HL-60/S4 (cell line): Measurements from ENCODE around the gene TRABD.
"Not testable (repeated sequence)": the region's sequence is repeated elsewhere in the genome, so short reads cannot be mapped to it uniquely, and the experiment has no call there.

Experiments
- in situ Hi-C: fragments of 300-500 bp; cut with MboI; formaldehyde crosslinking; loops from 2 replicates; pipeline ENCODE4 v1.14.3; 2022; ENCODE audit warnings: low sequenced_read_pairs

Gene TRABD, protein sequence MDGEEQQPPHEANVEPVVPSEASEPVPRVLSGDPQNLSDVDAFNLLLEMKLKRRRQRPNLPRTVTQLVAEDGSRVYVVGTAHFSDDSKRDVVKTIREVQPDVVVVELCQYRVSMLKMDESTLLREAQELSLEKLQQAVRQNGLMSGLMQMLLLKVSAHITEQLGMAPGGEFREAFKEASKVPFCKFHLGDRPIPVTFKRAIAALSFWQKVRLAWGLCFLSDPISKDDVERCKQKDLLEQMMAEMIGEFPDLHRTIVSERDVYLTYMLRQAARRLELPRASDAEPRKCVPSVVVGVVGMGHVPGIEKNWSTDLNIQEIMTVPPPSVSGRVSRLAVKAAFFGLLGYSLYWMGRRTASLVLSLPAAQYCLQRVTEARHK

DNA sequence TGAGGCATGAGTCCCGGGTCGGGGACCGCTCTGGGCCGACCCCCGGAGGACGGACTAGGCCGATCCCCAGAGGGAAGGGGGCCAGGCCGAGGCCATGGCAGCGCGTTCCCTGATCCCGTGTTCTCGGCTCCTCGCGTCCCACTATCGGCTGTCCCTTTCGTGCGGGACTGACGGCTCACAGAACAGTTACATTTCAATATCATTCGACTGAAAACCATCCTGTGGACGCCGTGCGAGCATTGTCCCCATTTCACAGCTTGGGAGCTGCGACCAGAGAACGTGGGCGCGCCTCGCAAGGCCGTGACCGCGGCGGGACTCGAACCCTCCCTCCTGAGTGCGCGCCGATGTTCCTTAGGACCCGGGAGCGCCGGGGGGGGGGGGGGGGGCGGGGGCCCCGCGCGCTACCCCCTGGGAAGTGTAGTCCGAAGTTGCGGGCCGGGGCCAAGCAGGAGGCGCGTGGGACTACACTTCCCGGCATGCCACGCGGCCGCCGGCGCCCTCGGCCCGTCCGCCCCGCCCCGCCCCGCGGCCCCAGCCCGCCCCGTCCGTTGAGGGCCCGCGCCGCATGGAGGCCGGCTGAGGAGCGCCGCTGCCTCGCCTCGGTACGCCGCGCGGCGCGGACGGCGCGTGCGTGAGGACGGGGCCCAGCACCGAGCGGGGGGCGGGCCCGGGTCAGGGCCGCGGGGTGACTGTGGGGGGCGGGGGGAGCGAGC lies at the start of gene TRABD:
TRABD (plus strand) TSS at position 539 of the 713 bp plus-strand sequence. CDS start 7,148 bp downstream, outside the sequence.
- in situ Hi-C loops, result no loop called here

DNA sequence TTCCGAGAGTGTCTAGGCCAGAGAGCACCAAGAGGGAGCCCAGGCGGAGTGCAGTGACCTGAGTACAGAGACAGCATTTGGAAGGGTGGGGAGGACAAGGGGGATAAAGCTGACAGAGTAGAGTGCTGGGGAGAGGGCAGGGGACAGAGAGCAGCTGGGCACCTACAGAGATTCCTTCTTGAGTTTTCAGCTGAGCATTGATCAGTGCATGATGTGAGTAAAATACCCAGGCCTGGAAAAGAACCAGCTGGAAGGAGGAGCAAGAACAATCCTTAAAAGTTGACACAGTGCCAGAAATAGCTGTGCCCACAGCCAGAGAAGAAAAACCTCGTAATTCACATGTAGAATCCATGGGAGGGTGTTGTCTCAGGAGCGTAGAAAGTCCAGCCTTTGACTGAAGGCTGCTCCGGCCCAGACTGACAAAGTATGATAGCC lies 49.1 kb upstream of the TRABD start:
- in situ Hi-C loops, result no loop called here

DNA sequence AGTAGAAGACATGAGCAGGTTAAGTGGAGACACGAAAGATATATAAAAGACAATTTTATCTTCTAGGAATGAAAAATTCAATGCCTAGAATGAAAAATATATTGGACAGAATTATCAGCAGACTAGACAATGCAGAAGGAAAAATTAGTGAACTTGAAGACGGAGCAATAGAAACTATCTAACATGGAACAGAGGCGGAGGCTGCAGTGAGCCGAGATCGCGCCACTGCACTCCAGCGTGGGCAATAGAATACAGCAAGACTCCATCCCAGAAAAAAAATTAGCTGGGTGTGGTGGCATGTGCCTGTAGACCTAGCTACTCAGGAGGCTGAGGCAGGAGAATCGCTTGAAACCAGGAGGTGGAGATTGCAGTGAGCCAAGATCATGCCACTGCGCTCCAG lies 48.4 kb upstream of the TRABD start:
- in situ Hi-C loops, result not testable (repeated sequence)

GRCh38 chr22:50138041-50138440 lies 47.7 kb upstream of the TRABD start:
- in situ Hi-C loops, result no loop called here

- in situ Hi-C loops, result no loop called here
Measured at GRCh38 chr22:50138988-50139387, 46.7 kb upstream of the TRABD start.

DNA sequence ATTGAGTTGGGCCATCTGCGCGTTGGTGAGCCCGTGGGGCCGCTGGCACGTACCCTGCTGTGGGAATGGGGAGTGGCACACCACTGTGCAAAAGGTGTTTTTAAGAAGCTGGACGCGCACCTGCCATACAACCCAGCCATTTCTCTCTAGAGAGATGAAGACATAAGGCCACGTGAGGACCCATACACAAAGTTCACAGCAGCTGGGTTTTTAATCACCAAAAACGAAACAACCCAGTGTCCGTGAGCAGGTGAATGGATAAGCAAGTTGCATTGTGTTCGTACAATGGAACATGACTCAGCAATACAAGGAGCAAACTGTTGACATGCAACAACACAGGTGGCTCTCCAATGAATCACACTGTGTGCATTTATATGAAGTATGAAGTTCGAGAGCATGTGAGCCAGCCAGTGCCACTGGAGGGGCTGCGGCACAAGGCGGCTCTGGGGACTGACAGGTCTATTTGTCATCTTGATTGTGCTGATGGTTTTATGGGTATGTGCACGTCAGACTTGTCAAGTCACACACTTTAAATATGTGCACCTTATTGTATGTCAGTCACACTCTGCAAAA lies 45.8 kb upstream of the TRABD start:
- in situ Hi-C loops, result no loop called here

DNA sequence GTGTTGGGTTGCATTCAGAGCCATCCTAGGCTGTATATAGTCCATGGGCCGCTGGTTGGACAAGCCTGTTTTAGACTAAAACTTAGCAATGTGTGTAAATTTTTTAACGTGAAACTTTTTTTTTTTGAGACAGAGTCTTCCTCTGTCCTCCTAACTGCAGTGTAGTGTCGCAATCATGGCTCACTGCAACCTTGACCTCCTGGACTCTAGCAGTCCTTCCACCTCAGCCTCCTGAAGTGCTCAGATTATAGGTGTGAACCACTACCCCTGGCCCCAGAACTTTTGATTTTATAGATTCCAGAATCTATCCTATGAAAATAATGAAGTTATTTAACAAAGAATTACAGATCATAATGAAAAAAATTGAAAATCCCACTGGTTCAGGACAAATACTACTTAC lies 45.1 kb upstream of the TRABD start:
- in situ Hi-C loops, result no loop called here

GRCh38 chr22:50141462-50141861 lies 44.3 kb upstream of the TRABD start:
- in situ Hi-C loops, result no loop called here

- in situ Hi-C loops, result no loop called here
Measured at GRCh38 chr22:50141891-50142363, 43.8 kb upstream of the TRABD start.

- in situ Hi-C loops, result no loop called here
Measured at GRCh38 chr22:50143096-50143495, 42.6 kb upstream of the TRABD start.

DNA sequence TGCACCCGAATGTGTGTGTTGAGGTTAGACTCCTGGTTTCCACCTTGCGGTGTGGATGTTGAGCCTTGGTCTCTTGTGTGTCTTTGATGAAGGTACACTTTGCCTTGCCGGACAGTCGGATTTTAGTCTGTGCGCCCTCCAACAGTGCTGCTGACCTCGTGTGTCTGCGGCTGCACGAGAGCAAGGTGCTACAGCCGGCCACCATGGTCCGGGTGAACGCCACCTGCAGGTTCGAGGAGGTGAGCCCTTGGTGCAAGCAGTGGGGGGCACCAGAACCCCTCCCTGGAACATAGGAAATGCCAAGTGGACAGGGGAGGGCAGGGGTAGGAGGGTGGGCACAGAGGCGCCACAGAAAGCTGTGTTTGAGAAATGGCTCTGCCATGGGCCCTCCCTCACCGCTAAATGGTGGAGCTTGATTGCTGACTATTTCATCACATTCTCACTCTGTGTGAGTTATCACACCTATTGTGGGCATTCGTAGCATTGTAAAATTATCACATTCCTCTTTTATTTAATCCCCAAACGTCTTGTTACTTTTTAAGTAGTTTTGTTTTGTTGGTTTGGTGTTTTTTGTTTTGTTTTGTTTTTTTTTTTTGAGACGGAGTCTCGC lies 41.6 kb upstream of the TRABD start:
- in situ Hi-C loops, result no loop called here

- in situ Hi-C loops, result no loop called here
Measured at GRCh38 chr22:50145721-50146438, 39.8 kb upstream of the TRABD start.

- in situ Hi-C loops, result no loop called here
Measured at GRCh38 chr22:50146439-50147238, 39.1 kb upstream of the TRABD start.

DNA sequence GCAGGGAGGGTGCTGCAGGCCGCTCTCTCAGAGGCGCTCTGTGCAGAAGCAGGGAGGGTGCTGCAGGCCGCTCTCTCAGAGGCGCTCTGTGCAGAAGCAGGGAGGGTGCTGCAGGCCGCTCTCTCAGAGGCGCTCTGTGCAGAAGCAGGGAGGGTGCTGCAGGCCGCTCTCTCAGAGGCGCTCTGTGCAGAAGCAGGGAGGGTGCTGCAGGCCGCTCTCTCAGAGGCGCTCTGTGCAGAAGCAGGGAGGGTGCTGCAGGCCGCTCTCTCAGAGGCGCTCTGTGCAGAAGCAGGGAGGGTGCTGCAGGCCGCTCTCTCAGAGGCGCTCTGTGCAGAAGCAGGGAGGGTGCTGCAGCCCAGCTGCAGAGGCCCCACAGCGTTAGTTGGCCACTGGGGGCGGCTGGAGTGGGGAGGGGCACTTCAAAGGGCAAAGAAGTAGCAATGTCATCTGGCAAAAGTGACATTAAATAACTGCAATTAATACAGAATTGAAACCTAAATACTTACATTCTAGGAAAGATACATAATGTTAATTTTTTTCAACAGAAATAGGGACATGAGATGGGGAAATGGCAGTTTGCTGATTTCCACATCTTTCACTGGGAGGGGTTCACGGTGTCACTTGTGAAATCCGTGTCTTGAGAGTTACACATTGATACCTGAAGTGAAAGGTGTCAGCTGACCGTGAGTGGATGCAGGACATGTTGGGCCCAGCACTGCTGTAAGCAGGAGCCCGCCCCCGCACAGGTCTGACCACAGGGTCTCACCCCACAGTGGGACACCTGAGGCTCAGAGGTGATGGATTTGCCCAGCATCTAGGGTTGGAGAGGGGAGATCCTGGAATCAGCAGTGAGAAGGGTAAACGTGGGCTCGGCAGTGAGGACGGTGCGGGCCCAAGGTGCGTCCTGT lies 38.2 kb upstream of the TRABD start:
- in situ Hi-C loops, result not testable (repeated sequence)

GRCh38 chr22:50148166-50148500 lies 37.6 kb upstream of the TRABD start:
- in situ Hi-C loops, result no loop called here

DNA sequence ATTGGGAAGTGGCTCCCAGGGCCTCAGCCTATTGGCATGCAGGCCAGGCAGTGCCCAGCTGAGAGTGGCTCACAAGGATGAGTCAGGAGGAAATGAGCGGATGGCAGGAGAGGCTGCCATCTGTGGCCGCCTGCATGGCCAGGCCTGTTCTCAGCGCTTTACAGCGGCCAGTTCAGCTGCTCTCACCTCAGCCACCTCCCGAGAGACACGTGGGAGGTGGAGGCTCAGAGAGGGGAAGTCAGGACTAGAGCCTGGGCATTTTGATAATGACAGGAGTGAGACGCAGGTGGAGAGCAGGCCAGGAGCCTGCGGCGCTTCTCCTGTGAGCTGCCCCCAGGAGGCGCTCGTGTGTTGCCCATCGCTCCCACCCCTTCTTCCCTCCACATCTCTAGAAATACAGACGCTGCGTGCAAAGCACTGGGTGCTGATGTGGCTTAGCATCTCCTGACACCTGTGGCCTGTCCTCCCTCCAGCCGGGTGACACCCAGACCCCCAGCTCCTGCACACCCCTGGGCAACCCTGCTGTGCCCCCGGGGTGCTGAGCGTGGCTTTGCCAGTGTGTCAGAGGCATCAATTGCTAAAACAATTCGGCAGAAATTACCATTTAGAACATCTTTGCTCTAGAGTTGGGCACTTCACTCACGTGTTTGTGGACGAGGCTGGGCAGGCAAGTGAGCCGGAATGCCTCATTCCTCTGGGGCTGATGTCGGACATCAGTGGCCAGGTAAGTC lies 36.6 kb upstream of the TRABD start:
- in situ Hi-C loops, result no loop called here

DNA sequence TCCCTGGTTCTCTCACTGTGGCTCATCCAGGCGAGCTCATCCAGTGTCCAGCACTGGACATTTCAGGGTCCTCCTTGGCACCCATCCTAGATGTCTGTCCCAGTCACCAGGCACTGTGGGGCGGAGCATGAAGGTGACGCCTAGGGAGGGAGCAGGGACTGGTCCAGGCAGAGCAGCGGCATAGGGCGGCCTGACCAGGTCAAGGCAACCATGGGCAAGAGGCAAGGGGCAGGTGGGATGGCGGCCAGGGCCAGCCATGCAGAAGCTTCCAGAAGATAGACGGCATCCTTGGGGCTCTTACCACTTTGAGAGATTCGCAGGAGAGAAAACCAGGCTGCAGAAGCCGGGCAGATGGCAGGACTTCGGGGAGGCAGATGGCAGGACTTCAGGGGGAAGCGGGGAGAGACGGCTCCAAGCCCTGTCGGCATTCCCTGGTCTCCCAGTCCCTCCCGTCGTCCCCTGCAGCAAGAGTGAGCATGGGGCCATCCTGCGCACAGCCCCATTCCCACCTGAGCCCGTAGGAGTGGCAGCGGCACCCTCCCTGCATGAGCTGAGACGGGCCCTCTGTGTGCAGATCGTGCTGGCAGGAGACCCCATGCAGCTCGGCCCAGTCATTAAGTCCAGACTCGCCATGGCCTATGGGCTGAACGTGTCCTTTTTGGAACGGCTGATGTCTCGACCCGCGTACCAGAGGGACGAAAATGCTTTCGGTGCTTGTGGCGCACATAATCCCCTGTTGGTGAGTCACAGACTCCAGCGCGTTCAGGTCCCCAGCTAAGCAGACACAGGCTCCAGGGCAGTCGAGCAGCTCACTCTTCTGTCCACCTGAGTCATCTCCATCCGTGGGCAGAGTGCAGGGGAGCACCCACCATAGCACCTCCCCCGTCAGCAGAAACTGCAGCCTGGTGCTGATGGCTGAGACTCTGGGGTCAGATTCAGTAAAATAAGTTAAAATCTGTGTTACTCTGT lies 35.3 kb upstream of the TRABD start:
- in situ Hi-C loops, result no loop called here
